Stimulated activated CD8-positive, alpha-beta memory T cell treated with anti-CD3 and anti-CD28 coated beads, Interleukin-7, amount 100 ng/mL, for 1 hour (primary cell): ENCODE measurements around the gene CAMTA2.

Experiments used
- DNase-seq, 2 donors: peaks; one replicate each; pipeline ENCODE4 v3.0.0-alpha.2; 2020; ENCODE audit warnings: low read depth in 2 of 2

CAMTA2 gene

DNA sequence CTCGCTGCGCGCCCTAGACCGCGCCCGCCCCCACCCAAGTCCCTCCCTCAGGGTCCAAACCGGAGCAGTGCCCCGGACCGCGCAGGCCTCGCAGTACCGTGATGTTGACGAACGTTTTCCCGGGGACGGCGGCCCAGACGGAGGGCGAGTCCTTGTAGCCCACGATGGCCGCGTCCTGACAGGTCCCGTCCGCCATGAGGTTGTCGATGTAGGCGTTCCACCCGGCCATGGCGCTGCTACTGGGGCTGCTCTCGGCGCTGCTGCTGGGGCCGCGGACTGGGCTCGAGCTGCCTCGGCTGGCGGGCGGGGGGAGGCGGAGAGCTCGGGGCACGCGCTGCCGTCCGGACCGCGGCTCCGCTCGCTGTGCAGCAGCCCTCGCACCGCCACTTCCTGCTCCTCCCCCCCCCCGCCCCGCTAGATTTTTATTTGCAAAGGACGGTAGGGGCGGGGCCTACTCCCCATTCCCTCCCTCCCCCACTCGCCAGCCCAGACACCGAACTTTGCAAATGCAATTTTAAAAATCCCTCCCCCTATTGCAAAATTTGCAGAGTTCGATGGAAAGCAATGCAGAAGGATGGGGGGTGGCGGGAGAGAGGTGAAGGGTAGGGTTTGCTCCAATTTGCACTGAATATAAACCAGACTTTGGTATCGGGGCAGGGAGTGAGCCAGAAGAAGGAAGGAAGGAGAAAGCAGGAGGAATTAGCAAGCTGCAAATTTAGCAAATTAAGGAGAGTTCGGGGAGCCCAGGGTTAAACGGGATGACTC is 39.1 kb downstream of the CAMTA2 start, which contains the start of gene PFN1:
TSS of gene PFN1 (minus strand) at position 365 of the 765 bp plus-strand sequence. CDS start at position 229, 136 bp downstream.
- DNase-seq: peak; percentile 77 to 81

DNA sequence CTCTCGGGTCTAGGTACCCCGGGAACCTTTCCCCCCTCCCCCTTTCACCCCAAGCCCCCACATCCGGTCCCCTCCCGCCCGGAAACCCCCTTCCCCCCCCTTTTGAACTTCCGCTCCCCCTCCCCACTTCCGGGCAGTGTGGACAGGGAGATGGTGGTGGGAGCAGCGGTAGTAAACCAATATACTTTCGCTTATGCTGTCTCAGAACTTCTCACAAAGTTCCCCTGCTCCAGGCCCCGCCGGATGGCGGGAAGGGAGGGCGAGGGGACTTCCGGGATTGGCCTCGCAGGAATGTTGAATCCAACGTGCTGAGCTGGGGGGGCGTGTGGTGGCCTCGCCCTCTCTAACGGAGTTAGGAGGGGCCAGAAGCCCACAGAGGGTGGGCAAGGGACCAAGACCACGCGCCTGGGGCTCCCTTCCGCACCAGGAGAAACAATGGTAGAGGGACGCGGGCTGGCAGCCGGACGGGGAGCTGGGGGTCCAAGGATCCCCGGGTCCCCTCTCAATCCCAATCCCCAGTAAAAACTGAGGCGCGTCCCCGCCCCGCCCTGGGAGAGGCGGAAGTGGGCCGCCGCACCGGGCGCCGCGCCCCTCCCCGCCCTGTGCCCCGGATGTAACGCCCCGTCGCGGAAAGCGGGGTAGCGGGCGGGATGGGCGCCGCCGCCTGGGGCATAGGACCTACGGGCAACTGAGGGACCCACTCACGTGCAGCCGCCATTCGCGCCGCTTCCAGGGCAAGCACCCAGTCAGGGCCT is 39.9 kb downstream of the CAMTA2 start:
- no peak for DNase-seq

DNA sequence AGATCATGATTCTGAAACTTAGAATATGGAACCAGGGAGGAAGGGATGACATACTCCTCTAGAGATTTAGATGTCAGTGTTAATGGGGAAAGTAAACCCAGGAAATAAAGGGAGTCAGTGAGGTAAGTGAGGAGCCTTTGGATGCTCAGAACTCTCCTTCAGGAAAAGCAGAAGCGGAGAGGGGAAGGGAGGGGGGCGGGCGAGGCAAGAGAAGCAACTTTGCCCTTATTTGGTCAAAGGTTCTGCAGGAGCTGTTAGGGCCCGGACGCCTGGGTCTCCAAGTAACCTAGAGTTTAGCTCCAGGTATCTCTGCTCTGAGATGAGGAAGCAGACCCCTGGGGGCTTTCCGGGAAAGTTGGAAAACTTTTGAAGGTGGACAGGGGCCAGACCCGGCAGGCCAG is 40.5 kb downstream of the CAMTA2 start:
- no peak for DNase-seq

DNA sequence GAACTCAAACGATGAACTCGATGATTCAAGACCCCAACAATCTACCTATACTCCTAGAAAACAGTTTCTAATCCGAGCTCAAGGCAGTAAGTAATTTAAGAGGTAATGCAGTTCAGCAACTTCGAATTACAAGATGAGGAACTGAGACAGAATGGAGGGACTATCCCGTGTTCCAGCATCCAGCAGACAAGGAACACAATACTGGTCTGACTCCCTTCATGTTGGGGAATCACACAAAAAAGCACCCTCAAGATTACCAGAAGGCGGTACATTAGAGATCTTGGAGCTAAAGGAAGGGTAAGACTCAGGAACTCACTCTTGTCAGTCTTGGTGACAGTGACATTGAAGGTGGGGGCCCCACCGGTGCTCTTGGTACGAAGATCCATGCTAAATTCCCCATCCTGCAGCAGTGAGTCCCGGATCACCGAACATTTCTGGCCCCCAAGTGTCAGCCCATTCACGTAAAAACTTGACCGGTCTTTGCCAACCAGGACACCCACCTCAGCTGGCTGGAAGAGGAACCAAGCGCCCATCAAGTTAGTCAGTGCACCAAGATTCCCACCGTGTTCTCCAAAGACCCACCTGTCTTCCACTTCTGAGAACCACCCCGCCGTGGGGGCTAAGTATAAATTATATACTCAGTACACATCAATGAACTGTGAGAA is 41.0 kb downstream of the CAMTA2 start:
- no peak for DNase-seq

DNA sequence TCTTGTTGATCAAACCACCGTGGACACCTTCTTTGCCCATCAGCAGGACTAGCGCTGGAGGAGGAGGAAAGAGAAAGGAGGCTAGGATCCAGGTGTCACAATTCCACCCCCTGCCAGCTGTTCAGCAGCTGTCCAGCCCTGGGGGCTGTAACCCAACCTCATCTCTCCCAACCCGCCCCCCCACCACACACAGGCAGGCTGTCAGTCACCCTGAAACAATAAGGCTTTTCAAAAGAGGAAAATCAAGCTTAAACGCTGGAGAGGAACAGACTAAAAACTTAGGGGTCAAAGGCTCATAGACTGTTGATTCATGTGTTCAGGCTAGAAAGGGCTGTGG is 41.6 kb downstream of the CAMTA2 start:
- no peak for DNase-seq

DNA sequence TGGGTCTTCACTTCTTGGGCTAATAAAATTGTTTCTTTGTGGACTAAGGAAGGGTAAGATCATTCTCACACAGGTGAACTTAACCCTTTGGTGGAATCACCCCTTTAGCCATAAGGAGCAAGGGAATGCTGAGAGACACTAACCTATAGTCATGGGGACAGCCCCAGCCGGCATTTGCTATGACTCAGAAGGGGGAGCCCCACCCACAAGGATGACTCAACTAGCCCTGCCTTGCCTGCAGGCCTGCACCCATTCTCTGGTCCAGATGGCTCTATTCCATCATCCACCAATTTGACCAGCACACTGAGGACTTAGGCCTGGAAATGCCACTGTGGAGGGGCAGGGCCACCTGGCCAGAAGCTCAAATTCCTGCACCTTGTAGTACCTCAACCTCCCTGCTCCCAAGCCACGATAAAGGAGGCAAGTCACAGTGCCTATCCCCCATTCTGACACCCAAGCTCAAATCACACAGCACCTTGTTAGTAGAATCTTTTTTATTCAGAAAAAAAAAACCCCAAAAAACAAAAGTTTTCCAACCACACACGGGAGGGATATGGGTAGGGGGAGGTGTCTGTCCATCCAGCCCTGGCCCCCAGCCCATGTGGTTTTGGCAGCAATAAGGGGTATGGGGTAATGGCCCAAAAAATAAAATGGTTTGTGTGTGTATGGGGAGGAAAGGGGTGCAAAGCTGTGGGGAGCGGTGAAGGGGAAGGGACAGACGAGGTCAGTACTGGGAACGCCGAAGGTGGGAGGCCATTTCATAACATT is 42.1 kb downstream of the CAMTA2 start:
- DNase-seq: peak in 1 of 2 donors; percentile 62

DNA sequence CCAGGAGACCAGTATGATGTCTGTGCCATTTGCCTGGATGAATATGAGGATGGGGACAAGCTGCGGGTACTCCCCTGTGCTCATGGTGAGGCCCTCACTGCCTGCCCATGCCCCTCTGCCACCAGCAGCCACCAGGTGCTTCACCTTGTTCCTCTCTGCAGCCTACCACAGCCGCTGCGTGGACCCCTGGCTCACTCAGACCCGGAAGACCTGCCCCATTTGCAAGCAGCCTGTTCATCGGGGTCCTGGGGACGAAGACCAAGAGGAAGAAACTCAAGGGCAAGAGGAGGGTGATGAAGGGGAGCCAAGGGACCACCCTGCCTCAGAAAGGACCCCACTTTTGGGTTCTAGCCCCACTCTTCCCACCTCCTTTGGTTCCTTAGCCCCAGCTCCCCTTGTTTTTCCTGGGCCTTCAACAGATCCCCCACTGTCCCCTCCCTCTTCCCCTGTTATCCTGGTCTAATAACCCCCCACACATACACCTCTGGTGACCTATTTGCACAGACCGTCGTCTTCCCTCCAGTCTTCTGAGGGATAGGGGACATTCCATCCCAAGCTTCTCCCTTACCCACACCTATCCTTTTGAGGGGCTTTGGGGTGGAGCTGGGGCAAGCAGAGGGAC is 42.8 kb downstream of the CAMTA2 start:
- no peak for DNase-seq

DNA sequence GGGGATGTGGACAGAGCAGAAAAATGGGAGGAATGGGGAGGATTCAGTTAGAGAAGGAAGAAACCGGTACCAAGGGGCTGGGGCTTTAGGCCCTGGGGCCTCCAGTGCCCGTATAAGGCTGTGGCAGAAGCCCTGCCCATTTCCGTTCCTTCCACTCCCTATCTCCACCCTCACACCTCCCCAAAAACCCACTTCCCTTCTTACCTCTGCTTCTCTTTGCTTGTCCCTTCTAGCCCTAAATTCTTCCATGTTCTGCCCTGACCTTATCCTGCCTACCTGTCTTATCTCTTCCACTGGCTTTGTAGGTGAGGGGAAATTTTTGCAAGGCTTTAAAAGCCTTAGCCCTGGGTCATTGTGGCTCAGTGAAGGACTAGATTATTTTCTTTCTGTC is 43.3 kb downstream of the CAMTA2 start:
- DNase-seq: no peak

DNA sequence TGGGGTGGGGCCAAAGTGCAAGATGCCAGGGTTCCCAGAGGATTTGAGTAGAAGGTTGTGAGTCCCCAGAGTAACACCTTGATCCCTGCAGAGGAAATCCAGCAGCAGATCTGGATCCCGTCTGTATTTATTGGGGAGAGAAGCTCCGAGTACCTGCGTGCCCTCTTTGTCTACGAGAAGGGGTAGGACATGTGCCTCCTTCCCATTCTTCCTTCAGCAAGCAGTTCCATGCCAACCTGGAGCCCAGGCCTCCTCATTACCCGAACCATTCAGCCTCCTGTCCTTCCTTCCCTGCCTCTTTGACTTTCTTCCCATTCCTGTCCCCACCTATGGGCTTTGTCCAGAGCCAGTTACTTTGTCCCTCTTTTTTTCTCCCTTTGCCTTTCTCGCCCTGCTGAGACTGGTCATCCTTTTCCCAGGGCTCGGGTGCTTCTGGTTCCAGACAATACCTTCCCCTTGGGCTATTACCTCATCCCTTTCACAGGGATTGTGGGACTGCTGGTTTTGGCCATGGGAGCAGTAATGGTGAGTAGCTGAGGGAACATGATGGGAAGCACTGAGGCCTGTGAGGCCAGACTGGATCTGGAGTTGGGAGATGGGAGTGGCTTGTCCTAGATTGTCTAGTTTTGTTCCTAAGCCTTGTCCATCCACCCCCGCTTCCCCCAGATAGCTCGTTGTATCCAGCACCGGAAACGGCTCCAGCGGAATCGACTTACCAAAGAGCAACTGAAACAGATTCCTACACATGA is 44.5 kb downstream of the CAMTA2 start:
- no peak for DNase-seq

DNA sequence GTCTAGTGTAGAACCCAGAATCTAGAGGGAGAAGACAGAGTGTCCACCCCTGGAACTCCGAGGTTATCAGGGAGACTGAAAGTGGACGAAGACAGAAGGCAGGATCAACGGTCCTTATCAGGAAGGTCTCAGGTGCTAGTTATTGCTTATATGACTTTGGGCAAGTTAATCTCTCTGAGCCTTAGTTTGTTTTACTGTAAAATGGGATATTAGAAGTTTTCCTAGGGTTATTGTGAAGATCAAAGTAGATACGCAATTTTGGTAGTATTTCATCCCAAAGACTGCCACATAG is 46.2 kb downstream of the CAMTA2 start:
- DNase-seq: no peak

DNA sequence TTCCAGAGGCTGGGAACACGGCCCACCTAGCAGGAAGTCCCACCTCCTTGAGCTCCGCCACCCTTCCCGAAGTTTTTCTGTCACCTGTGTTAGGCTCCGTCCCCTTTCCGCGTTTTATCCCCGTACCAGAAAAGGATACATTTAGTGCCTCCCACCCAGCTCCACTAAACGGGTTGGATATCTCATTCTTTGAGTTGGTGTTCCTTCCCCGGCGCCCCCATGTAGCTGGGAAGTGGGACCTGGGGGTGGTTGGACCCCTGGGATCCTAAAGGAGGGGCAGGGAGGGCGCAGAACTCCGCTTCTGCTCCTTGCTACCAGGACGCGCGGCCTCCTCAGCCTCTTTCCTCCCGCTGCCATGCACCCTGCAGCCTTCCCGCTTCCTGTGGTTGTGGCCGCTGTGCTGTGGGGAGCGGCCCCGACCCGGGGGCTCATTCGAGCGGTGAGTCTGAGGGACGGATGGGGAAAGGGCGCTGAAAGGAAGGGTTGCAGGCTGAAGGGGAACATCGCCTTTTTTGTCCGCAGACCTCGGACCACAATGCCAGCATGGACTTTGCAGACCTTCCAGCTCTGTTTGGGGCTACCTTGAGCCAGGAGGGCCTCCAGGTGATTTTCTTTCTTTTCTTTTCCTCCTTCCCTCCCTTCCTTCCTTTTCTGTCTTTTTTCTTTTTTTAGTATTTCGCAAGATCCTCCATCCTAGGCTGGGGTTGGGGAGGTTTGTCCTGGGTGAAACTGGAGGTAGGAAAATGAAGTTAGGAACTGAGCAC is 46.7 kb downstream of the CAMTA2 start:
- DNase-seq: no peak

DNA sequence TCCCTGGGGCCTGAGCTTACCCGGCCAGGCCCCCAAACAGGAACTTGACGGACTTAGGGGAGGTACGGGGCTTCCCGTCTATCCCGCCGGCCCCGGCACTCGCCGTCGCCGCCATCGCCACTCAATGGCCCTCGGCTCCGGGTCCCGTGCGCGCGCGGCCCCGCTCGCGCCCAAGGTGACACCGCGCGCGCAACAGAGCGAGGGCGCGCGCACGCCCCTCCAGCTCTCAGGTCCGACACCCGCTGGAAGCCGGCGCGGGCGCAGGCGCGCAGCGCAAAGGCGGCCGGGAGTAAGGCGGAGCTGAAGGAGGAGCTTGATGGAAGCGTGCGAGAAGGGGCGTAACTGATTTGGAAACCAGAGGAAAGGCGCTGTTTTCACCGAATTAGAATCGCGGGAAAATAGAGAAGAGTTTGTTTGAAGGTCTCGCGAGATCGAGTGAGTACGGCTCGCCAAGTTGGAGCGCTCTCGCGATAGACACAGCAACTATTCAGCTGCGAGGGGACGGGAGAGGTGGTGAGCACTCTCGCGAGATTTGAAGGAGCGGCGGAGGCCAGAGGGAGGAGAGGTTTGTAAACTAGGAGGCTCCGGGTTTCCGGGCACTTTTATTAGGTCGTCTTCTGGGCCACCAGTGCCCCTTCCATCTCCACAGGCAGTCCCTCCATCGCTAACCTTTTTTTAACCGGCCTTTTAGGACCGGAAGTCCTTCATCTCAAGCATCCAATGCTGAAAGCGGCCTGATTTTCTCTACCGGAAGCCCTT is 47.5 kb downstream of the CAMTA2 start, which contains the start of the genes RNF167 and SLC25A11:
TSS of gene RNF167 (plus strand) at position 473 of the 759 bp plus-strand sequence. CDS start 642 bp downstream, outside the sequence.
TSS of gene SLC25A11 (minus strand) at position 251 of the 759 bp plus-strand sequence. CDS start at position 115, 136 bp downstream.
- peak; percentile 86 to 88 for DNase-seq

DNA sequence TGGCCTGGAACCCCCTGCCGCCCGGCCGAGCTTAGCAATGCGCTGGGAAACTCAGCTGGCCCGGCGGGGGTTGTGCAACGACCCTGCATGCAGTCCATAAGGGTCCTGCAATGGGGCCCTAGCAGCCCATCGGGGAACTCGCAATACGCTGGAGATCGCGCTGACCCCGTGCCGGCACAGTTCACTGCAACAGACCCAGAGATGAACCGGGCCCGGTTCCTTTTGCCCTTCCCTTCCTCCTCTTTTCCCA is 48.0 kb downstream of the CAMTA2 start:
- DNase-seq: no peak

DNA sequence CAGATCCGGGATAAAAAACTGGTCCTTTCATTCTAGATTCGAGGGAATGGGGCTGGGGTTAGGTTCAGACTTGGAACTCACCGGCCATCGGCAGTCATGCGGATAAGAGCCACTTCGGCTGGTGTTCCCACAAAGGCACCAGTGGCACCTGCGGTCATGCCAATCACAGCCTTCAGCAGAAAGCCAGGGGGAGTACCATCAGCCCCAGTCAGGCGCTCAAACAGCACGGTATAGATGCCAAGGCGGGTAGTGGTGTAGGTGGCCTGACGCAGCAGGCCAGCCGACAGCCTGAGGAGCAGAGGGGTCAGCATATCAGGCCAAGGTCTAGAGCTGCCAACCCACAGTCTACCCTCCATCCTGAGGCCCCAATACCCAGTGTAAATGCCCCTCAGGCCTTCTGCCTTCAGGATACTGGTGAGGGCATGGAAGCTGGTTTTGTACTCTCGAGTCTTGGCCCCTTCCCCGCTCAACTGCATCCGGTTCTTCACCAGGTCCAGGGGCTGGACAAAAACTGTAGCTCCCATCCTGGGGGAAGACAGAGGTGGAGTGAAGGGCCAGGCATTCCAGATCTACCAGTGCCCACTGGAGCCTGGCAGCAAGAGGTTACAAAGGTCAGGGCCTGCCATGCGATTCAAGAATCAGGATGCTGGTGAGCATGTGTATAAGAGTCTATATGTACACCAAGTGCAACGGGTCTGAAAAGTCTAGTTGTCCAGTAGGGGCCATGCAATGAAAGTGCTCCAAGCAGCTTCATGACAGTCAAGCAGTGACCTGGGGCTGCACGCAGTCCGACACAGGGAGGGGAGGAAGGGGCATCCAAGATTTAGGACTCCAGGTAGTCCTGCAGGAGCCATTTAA is 48.6 kb downstream of the CAMTA2 start:
- DNase-seq: no peak

DNA sequence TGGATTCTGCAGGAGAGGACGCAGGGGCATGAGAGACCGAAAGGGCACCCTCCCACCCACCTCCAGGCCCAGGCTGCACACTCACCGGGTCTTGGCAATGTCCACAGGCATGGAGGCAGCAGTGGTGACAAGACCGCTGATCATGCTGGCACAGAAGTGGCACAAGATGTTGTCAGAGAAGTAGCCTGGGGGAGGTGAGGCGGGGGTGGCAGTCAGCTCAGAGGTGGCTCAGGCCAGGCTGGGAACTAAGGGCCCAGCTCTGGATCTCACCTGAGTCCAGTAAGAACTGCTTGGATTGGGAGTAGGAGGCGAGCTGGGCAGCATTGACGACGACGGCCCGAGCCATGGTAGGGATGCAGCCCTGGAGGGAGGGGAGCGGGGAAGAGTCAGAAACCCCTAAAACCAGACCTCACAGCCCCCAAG is 49.4 kb downstream of the CAMTA2 start:
- no peak for DNase-seq

DNA sequence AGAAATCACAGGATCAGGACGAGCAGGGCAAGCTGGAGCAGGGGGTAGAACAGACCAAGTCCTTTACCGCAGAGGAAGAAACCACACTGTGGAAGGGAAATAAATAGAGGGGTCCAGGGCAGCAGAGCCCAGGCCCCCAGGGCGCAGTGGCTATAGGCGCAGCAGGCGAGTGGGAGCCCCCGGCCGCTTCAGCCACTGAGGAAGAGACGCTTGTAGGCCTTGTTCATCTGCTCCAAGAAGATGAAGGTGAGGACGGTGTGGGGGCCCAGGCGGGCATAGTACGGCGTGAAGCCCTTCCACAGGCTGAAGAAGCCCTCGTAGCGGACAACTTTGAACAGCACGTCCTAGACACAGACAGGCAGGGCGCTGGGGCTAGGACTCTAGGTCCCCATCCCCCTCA is 49.9 kb downstream of the CAMTA2 start:
- no peak for DNase-seq

DNA sequence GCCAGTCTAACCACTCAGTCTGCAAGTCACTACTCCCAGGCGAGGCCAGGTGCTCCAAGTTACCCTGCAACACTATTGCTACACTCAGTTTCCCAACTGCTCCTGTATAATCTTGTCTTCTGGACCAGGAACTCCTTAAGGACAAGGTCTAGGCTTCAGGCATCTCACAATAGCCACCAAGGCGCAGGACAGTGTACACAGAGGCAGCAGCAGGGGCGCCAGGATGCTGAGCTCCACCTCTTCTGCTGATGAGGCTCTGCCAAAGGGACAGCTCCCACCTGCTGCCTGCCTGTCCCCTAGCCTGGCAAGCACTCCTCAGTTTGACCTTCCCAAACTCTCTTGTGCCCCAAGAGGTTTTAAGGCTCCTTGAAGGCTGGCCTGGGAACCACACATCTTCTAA is 51.0 kb downstream of the CAMTA2 start:
- no peak for DNase-seq

DNA sequence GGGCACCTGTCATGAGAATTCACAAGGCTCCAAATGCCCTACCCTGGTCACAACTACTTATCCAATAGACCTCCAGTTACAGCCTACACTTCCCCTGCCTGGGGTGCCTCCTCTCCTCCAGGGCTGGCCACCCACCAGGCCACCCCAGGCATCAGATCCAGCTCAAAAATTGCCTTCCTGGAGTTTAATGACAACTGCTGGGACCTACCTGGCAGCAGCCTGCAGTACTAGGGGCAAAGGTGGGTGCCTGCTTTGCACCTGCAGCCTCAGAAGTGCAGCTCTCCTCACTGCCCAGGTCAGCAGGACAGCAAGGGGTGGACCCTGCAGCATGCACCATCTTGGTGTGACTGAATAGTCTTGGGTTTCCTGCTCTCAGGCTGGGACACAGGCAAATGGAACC is 51.8 kb downstream of the CAMTA2 start:
- DNase-seq: no peak
